ENCODE data around the gene FAM13A.

The FAM13A gene

GRCh38 chr4:89001647-89002445 is 55.1 kb downstream of the FAM13A start:
- no peak overlapping the region for H3K4me3 ChIP-seq (ENCODE audit: low read depth, low read length)
- DNase-seq (ENCODE audit: low read depth) = no peak
- TF ChIP-seq CTCF (IDR thresholded peaks at IDR 0.05; ENCODE audit: low read depth, low read length, missing control alignments) = no peak
- in situ Hi-C loops (cut with HindIII; ENCODE audit: low sequenced_read_pairs) = loop anchor here (25.0 kb wide), 2 partner anchors 190 to 290 kb away; no protein-coding TSS in a partner anchor

GRCh38 chr4:89000844-89001360 is 56.1 kb downstream of the FAM13A start:
- in situ Hi-C loops (cut with HindIII; ENCODE audit: low sequenced_read_pairs) = loop anchor here (25.0 kb wide), 2 partner anchors 189 to 289 kb away; no protein-coding TSS in a partner anchor
- DNase-seq (ENCODE audit: low read depth) = peak; percentile 28
- TF ChIP-seq CTCF (IDR thresholded peaks at IDR 0.05; ENCODE audit: low read depth, low read length, missing control alignments) = no peak
- no peak overlapping the region for H3K4me3 ChIP-seq (ENCODE audit: low read depth, low read length)

GRCh38 chr4:89000382-89000781 is 56.6 kb downstream of the FAM13A start:
- no peak for TF ChIP-seq CTCF (IDR thresholded peaks at IDR 0.05; ENCODE audit: low read depth, low read length, missing control alignments)
- DNase-seq (ENCODE audit: low read depth) = no peak
- in situ Hi-C loops (cut with HindIII; ENCODE audit: low sequenced_read_pairs) = loop anchor here (25.0 kb wide), 2 partner anchors 188 to 288 kb away; no protein-coding TSS in a partner anchor
- no peak overlapping the region for H3K4me3 ChIP-seq (ENCODE audit: low read depth, low read length)

- H3K4me3 ChIP-seq (ENCODE audit: low read depth, low read length) = no peak overlapping the region
- no peak for TF ChIP-seq CTCF (IDR thresholded peaks at IDR 0.05; ENCODE audit: low read depth, low read length, missing control alignments)
- in situ Hi-C loops (cut with HindIII; ENCODE audit: low sequenced_read_pairs) = no loop called here
- no peak for DNase-seq (ENCODE audit: low read depth)
Measured at GRCh38 chr4:88999392-88999930, 57.5 kb downstream of the FAM13A start.

GRCh38 chr4:88998891-88999290 is 58.1 kb downstream of the FAM13A start:
- in situ Hi-C loops (cut with HindIII; ENCODE audit: low sequenced_read_pairs) = no loop called here
- H3K4me3 ChIP-seq (ENCODE audit: low read depth, low read length) = no peak overlapping the region
- TF ChIP-seq CTCF (IDR thresholded peaks at IDR 0.05; ENCODE audit: low read depth, low read length, missing control alignments) = no peak
- no peak for DNase-seq (ENCODE audit: low read depth)

- no peak overlapping the region for H3K4me3 ChIP-seq (ENCODE audit: low read depth, low read length)
- in situ Hi-C loops (cut with HindIII; ENCODE audit: low sequenced_read_pairs) = no loop called here
- no peak for TF ChIP-seq CTCF (IDR thresholded peaks at IDR 0.05; ENCODE audit: low read depth, low read length, missing control alignments)
- DNase-seq (ENCODE audit: low read depth) = no peak
Measured at GRCh38 chr4:88998001-88998400, 59.0 kb downstream of the FAM13A start.

Measured in astrocyte of the cerebellum (primary cell).